Measurements from ENCODE around the gene BABAM1. TPM values are rescaled to one million over a fixed set of nuclear protein-coding genes. Genes with fewer than 3 reads are reported as not detected.
"Not testable (repeated sequence)": the region's sequence is repeated elsewhere in the genome, so short reads cannot be mapped to it uniquely, and the experiment has no call there.

Gene BABAM1
- polyA plus RNA-seq, 1 donor (not counting 4 experiments of a cell fraction or from before 2014, with no cell fraction given) = 92.8 TPM

DNA sequence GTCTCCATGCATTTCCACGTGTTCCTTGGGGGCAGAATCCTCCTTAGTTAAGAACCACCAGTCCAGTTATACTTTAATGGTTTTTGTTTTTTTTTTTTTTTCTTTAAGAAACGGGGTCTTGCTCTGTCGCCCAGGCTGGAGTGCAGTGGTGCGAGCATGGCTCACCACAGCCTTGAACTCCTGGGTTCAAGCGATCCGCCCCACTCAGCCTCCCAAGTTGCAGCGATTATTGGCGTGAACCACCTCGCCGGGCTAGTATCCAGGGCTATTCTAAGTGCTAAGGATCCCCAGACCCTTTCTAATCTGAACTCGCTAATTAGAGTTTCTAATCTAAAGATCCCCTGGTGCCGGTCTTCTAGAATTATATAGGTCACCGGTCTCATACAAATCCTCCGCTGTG lies 26.4 kb downstream of the BABAM1 start:
- Histone ChIP-seq H3K4me3 (ENCODE audit: control insufficient read depth in 2 of 3, extremely low read depth in 1 of 3, insufficient read depth in 2 of 3, low read depth in 1 of 3, low read length in 3 of 3) (no peak overlapping the region), H2AFZ (ENCODE audit: control insufficient read depth, low read length) (no peak overlapping the region), H3K9me3 (ENCODE audit: control insufficient read depth, low read depth, low read length) (no peaks in the 10 kb centered on the region), H3K9ac (ENCODE audit: control insufficient read depth, extremely low read depth, insufficient read depth, low read length) (no peak overlapping the region), H3K9me1 (ENCODE audit: control insufficient read depth, extremely low read depth, insufficient read depth, low read length) (no peaks in the 10 kb centered on the region), H3K27me3 (ENCODE audit: control insufficient read depth, extremely low read depth, insufficient read depth, low read length) (no peaks in the 10 kb centered on the region), H4K20me1 (ENCODE audit: control insufficient read depth, extremely low read depth, insufficient read depth, low read length) (peaks cover 3% of the 10 kb centered on the region), H3K4me2 (ENCODE audit: control insufficient read depth, extremely low read depth, insufficient read depth, low read depth, low read length) (peak overlapping the region; percentile 19), H3K79me2 (ENCODE audit: control insufficient read depth, insufficient read depth, low read length) (peaks cover 4% of the 10 kb centered on the region), H3K36me3 (ENCODE audit: control insufficient read depth in 2 of 2, extremely low read depth in 1 of 2, insufficient read depth in 2 of 2, low read length in 2 of 2) (peaks cover 0 to 12% of the 10 kb centered on the region in 2 experiments), H3K4me1 (ENCODE audit: control insufficient read depth, extremely low read depth, insufficient read depth, low read length) (peaks cover 11% of the 10 kb centered on the region), H3K27ac (ENCODE audit: control insufficient read depth, insufficient read depth, low read length) (no peak overlapping the region)
- dilution Hi-C loops (cut with MboI; ENCODE audit: extremely low pct_ligation_motif_present, low sequenced_read_pairs) = no loop called here
- DNase-seq (ENCODE audit: low read depth, low spot score) (no peak), FAIRE-seq (no peak)
- no peak for TF ChIP-seq EZH2 (IDR thresholded peaks at IDR 0.05; ENCODE audit: low read length)
- TF ChIP-seq, protein P1, sequence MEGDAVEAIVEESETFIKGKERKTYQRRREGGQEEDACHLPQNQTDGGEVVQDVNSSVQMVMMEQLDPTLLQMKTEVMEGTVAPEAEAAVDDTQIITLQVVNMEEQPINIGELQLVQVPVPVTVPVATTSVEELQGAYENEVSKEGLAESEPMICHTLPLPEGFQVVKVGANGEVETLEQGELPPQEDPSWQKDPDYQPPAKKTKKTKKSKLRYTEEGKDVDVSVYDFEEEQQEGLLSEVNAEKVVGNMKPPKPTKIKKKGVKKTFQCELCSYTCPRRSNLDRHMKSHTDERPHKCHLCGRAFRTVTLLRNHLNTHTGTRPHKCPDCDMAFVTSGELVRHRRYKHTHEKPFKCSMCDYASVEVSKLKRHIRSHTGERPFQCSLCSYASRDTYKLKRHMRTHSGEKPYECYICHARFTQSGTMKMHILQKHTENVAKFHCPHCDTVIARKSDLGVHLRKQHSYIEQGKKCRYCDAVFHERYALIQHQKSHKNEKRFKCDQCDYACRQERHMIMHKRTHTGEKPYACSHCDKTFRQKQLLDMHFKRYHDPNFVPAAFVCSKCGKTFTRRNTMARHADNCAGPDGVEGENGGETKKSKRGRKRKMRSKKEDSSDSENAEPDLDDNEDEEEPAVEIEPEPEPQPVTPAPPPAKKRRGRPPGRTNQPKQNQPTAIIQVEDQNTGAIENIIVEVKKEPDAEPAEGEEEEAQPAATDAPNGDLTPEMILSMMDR (optimal IDR thresholded peaks at IDR 0.05 in 1 of 3, IDR thresholded peaks at IDR 0.05 in 1 of 3, conservative IDR thresholded peaks at IDR 0.05 in 1 of 3; ENCODE audit: extremely low read depth in 1 of 3, insufficient read depth in 2 of 3, low read length in 3 of 3) = no peak

DNA sequence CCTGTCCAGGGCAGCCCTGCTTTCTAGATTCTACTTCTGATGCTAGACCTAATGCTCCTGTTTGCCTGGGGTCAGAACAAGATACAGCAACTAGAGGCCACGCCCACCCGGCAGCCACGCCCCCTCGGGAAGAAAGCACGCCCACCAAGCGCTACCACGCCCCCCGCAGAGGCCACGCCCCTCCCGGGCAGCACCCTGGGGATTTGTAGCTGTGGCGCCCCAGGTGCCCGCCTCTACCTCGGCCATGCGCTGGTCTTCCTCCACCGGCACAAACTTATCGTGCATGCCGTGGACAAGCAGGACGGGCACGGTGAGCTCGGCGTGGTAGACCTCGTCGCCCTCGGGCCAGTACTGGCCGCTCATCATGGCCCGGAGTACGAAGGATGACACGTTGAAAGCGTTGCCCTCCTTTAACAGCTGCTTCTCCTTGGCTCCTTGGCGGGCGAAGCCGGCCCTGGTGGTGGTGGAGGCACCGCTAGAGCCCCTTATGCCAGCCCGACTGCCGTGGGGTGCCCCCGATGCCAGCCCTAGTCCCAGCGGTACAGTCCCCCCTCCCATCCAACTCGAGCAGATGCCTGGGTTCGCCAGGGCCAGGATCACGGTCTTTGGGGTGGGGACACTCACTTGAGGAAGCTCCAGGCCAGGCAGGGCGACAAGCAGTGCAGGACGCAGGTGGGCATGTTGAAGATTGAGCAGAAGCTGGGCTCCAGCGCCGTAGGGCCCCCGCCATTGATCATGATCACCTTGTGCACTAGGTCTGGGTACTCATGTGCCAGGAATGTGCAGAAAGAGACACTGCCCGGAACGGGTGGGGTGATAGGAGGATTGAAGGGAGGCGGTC lies 27.0 kb downstream of the BABAM1 start:
- Histone ChIP-seq H3K9me1 (ENCODE audit: control insufficient read depth, extremely low read depth, insufficient read depth, low read length) (no peaks in the 10 kb centered on the region), H3K4me1 (ENCODE audit: control insufficient read depth, extremely low read depth, insufficient read depth, low read length) (peaks cover 11% of the 10 kb centered on the region), H3K4me2 (ENCODE audit: control insufficient read depth, extremely low read depth, insufficient read depth, low read depth, low read length) (no peak overlapping the region), H3K27me3 (ENCODE audit: control insufficient read depth, extremely low read depth, insufficient read depth, low read length) (no peaks in the 10 kb centered on the region), H3K27ac (ENCODE audit: control insufficient read depth, insufficient read depth, low read length) (no peak overlapping the region), H3K9me3 (ENCODE audit: control insufficient read depth, low read depth, low read length) (no peaks in the 10 kb centered on the region), H3K9ac (ENCODE audit: control insufficient read depth, extremely low read depth, insufficient read depth, low read length) (no peak overlapping the region), H3K36me3 (ENCODE audit: control insufficient read depth in 2 of 2, extremely low read depth in 1 of 2, insufficient read depth in 2 of 2, low read length in 2 of 2) (peaks cover 0 to 13% of the 10 kb centered on the region in 2 experiments), H4K20me1 (ENCODE audit: control insufficient read depth, extremely low read depth, insufficient read depth, low read length) (peaks cover 3% of the 10 kb centered on the region), H3K79me2 (ENCODE audit: control insufficient read depth, insufficient read depth, low read length) (peaks cover 6% of the 10 kb centered on the region), H3K4me3 (ENCODE audit: control insufficient read depth in 2 of 3, extremely low read depth in 1 of 3, insufficient read depth in 2 of 3, low read depth in 1 of 3, low read length in 3 of 3) (no peak overlapping the region), H2AFZ (ENCODE audit: control insufficient read depth, low read length) (no peak overlapping the region)
- TF ChIP-seq, protein P1 (optimal IDR thresholded peaks at IDR 0.05 in 1 of 3, IDR thresholded peaks at IDR 0.05 in 1 of 3, conservative IDR thresholded peaks at IDR 0.05 in 1 of 3; ENCODE audit: extremely low read depth in 1 of 3, insufficient read depth in 2 of 3, low read length in 3 of 3) = no peak
- TF ChIP-seq EZH2 (IDR thresholded peaks at IDR 0.05; ENCODE audit: low read length) = no peak
- FAIRE-seq (no peak), DNase-seq (ENCODE audit: low read depth, low spot score) (no peak)
- dilution Hi-C loops (cut with MboI; ENCODE audit: extremely low pct_ligation_motif_present, low sequenced_read_pairs) = no loop called here

DNA sequence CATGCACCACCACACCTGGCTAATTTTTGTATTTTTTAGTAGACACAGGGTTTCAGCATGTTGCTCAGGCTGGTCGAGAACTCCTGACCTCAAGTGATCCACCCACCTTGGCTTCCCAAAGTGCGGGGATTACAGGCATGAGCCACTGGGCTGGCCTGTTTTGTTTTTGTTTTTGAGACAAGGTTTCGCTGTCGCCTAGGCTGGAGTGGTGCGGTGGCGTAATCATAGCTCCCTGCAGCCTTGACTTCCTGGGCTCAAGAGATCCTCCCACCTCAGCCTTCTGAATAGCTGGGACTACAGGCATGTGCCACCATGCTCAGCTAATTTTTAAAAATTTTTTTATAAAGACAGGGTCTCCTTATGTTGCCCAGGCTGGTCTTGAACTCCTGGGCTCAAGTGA lies 28.3 kb downstream of the BABAM1 start:
- H3K4me2 ChIP-seq (ENCODE audit: control insufficient read depth, extremely low read depth, insufficient read depth, low read depth, low read length); H3K9me3 ChIP-seq (ENCODE audit: control insufficient read depth, low read depth, low read length); H2AFZ ChIP-seq (ENCODE audit: control insufficient read depth, low read length); H3K27ac ChIP-seq (ENCODE audit: control insufficient read depth, insufficient read depth, low read length); dilution Hi-C loops (cut with MboI; ENCODE audit: extremely low pct_ligation_motif_present, low sequenced_read_pairs); H3K79me2 ChIP-seq (ENCODE audit: control insufficient read depth, insufficient read depth, low read length); H3K9ac ChIP-seq (ENCODE audit: control insufficient read depth, extremely low read depth, insufficient read depth, low read length); H3K27me3 ChIP-seq (ENCODE audit: control insufficient read depth, extremely low read depth, insufficient read depth, low read length); DNase-seq (ENCODE audit: low read depth, low spot score); H4K20me1 ChIP-seq (ENCODE audit: control insufficient read depth, extremely low read depth, insufficient read depth, low read length); FAIRE-seq; H3K9me1 ChIP-seq (ENCODE audit: control insufficient read depth, extremely low read depth, insufficient read depth, low read length); H3K4me3 ChIP-seq (ENCODE audit: control insufficient read depth in 2 of 3, extremely low read depth in 1 of 3, insufficient read depth in 2 of 3, low read depth in 1 of 3, low read length in 3 of 3): not testable (repeated sequence)
- Histone ChIP-seq H3K36me3 (ENCODE audit: control insufficient read depth in 2 of 2, extremely low read depth in 1 of 2, insufficient read depth in 2 of 2, low read length in 2 of 2) (peaks cover 0 to 13% of the 10 kb centered on the region in 2 experiments), H3K4me1 (ENCODE audit: control insufficient read depth, extremely low read depth, insufficient read depth, low read length) (peaks cover 11% of the 10 kb centered on the region)

Data from keratinocyte (primary cell).